ENCODE results near the gene OTOP3. TPM values are rescaled to one million over a fixed set of nuclear protein-coding genes. Genes with fewer than 3 reads are reported as not detected.

OTOP3 gene
- total and polyA plus RNA-seq, 2 of the 4 experiments (the other 2 are of a cell fraction) = not detected

DNA sequence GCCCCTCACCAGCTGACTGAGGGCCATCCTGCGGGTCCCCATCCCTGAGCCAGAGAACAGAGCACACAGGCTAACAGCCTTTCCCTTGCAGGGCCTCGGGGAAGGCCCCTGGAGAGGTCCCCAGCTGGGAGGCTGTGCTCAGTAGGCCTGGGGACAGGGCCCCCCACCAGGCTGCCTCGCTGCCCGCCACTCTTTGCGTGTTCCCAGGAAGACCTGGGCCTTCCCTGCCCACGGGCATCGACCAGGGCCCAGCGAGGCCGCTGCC lies 36.1 kb downstream of the OTOP3 start:
- Histone ChIP-seq H3K36me3 (ENCODE audit: control insufficient read depth, insufficient read depth, low read length) (no peaks in the 10 kb centered on the region), H3K4ac (ENCODE audit: low read depth, low read length) (no peak overlapping the region), H3K79me1 (ENCODE audit: low read depth in 1 of 2, low read length in 2 of 2) (no peaks in the 10 kb centered on the region), H3K27me3 (ENCODE audit: control insufficient read depth, insufficient read depth, low read length) (peaks cover 47% of the 10 kb centered on the region), H4K5ac (ENCODE audit: low read depth, low read length) (no peak overlapping the region), H3K9me1 (ENCODE audit: insufficient read depth, low read length) (no peaks in the 10 kb centered on the region), H3K4me2 (ENCODE audit: low read depth, low read length) (no peak overlapping the region), H3K9me3 (ENCODE audit: control insufficient read depth, insufficient read depth, low read length) (no peaks in the 10 kb centered on the region), H2BK20ac (ENCODE audit: low read depth, low read length) (no peak overlapping the region), H2BK120ac (ENCODE audit: low read depth, low read length) (no peak overlapping the region), H2BK15ac (ENCODE audit: low read depth, low read length) (no peak overlapping the region), H3K14ac (replicated peaks; ENCODE audit: low read depth, low read length) (no peak overlapping the region), H2BK5ac (ENCODE audit: low read depth, low read length, poor library complexity, severe bottlenecking) (no peak overlapping the region), H3K56ac (ENCODE audit: extremely low read depth, insufficient read depth, low read length) (no peak overlapping the region), H4K20me1 (ENCODE audit: insufficient read depth, low read length) (no peaks in the 10 kb centered on the region), H4K91ac (ENCODE audit: insufficient read depth, low read depth, low read length) (no peak overlapping the region), H3K23ac (ENCODE audit: low read depth, low read length) (no peak overlapping the region), H3K18ac (ENCODE audit: low read depth, low read length) (no peak overlapping the region), H2AK9ac (replicated peaks; ENCODE audit: low read depth, low read length, poor library complexity) (no peak overlapping the region), H2AFZ (replicated peaks; ENCODE audit: low read length, poor library complexity) (peak overlapping the region; percentile 88), H4K8ac (ENCODE audit: low read depth in 2 of 2, low read length in 2 of 2) (no peak overlapping the region), H3K4me1 (ENCODE audit: control insufficient read depth, insufficient read depth, low read length) (0 out of 2 replicates have a peak, but pooled peaks cover 2% of the 10 kb centered on the region), H3K9ac (ENCODE audit: low read depth, low read length) (no peak overlapping the region), H3K27ac (ENCODE audit: insufficient read depth, low read length) (no peak overlapping the region), H3K4me3 (ENCODE audit: insufficient read depth, low read depth, low read length) (0 out of 2 replicates have a peak overlapping the region, but pooled peaks have one; percentile 12), H2AK5ac (ENCODE audit: low read depth, low read length) (no peak overlapping the region)
- CTCF ChIA-PET = interaction anchor here (0.8 kb wide), 1 partner anchor 10 kb away, joined by 3 read pairs; no protein-coding TSS in a partner anchor
- in situ Hi-C loops (cut with MboI; ENCODE audit: low sequenced_read_pairs) = no loop called here
- BruUV-seq (replicated peaks) = no TSS peak
- dilution Hi-C loops (cut with HindIII; ENCODE audit: low sequenced_read_pairs, unreplicated experiment) = no loop called here
- POLR2A ChIA-PET (ENCODE audit: unreplicated experiment) = interaction anchor here (1.3 kb wide), 1 partner anchor 17 kb away, joined by 5 read pairs; no protein-coding TSS in a partner anchor
- intact Hi-C loops (cut with micrococcal nuclease) = no loop called here
- 58% methylated on average over 2 of the region's 9 CpGs; no CpG with 5 or more reads in 1 of the 2 experiments for WGBS, 2 experiments (ENCODE audit: extremely low coverage in 2 of 2, insufficient read length in 1 of 2)
- DNase-seq (no peak), ATAC-seq (ENCODE audit: low read depth) (no peak; the same call in 1 of the 2 replicates)
- TF ChIP-seq, protein P1, sequence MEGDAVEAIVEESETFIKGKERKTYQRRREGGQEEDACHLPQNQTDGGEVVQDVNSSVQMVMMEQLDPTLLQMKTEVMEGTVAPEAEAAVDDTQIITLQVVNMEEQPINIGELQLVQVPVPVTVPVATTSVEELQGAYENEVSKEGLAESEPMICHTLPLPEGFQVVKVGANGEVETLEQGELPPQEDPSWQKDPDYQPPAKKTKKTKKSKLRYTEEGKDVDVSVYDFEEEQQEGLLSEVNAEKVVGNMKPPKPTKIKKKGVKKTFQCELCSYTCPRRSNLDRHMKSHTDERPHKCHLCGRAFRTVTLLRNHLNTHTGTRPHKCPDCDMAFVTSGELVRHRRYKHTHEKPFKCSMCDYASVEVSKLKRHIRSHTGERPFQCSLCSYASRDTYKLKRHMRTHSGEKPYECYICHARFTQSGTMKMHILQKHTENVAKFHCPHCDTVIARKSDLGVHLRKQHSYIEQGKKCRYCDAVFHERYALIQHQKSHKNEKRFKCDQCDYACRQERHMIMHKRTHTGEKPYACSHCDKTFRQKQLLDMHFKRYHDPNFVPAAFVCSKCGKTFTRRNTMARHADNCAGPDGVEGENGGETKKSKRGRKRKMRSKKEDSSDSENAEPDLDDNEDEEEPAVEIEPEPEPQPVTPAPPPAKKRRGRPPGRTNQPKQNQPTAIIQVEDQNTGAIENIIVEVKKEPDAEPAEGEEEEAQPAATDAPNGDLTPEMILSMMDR (conservative IDR thresholded peaks at IDR 0.05; ENCODE audit: low read depth, low read length) = no peak
- no peak for TF ChIP-seq FOS (IDR thresholded peaks at IDR 0.05; ENCODE audit: low read depth, low read length)
- no peak for TF ChIP-seq NFE2L2 (IDR thresholded peaks at IDR 0.05; ENCODE audit: low read depth, low read length)
- no peak for TF ChIP-seq RCOR1 (IDR thresholded peaks at IDR 0.05; ENCODE audit: insufficient replicate concordance, low read length)
